ENCODE measurements around the gene TES.
"Not testable (repeated sequence)": the region's sequence is repeated elsewhere in the genome, so short reads cannot be mapped to it uniquely, and the experiment has no call there.

TES gene

DNA sequence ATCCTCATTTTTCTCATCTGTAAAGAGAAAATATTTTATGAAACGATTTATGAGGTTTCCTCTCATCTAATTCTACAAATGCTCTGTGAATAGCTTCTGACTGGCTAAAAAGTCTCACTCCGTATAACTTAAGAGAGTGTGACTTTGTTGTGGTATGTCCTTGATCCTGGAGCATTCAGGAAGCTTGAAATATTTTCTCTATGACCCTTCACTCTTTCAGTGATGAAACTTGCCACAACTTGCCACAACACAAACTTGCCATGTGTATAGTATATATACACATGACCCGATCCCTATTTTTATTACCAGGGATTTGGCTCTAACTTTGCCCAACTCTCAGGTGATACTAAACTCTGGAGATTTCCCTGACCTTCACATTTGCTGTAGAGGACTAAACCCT is 74.1 kb downstream of the TES start:
- no peak for DNase-seq (ENCODE audit: low read depth, low spot score)

DNA sequence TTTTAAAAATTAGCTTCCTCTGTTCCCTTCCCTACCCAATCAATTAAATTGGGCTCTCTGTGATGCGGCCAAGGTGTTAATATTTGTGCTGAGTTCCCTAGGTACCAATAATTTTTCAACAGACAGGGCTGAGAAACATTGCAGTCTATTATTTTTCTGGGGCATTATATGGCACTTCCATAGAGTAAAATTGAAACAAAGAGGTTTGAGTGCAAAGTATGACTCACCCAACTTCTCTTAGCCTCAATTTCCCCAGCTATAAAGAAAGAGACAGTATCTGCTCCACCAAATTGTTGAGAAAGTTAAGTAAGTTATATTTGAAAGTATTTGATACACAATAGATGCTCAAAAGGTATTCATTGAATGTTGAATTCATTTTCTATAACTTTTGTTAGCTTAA is 74.9 kb downstream of the TES start:
- no peak for DNase-seq (ENCODE audit: low read depth, low spot score)

DNA sequence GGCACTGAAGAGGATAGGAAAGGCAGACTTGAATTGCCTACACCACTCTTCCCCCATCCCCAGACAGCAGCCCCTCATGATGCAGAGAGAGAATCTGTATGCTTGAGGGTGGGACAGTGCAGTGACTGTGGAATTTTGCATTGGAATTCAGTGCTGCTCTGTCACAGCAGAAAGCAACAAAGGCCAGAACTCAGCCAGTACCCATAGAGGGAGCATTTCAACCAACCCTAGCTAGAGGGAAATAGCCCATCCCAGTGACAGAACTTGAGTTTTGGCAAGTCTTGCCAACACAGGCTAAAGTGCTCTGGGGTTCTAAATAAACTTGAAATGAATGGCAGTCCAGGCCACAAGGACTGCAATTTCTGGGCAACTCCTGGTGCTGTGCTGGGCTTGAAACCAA is 80.4 kb downstream of the TES start:
- DNase-seq (ENCODE audit: low read depth, low spot score) = peak; percentile 38

DNA sequence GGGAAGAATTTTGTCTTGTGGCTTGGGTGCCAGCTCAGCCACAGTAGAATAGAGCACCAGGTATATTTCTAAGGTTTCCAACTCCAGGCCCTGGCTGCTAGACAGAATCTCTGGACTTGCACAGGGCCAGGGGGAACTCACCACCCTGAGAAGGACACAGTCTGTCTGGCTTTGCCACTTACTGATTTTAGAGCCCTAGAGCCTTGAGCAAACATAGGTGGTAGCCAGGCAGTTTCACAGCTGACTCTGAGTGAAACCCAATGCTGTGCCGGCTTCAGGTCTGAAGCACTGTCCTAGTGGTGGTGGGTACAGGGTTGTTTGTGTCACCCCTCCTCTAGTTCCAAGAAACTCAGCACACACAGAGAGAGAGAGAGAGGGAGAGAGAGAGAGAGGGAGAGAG is 81.6 kb downstream of the TES start:
- DNase-seq (ENCODE audit: low read depth, low spot score) = no peak

DNA sequence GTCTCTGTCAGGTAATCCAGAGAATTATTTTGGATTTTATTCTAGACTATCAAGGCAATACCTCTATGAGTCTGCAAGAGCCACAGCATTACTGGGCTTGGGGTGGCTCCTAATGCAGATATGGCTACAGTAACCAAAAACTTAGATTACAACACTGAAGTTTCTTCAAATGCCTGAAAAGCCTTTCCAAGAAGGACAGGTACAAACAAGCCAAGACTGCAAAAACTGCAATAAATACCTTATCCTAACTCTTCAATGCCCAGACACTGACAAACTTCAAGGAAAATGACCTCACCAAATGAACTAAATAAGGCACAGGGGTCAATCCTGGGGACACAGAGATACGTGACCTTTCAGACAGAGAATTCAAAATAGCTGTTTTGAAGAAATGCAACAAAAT is 82.0 kb downstream of the TES start:
- no peak for DNase-seq (ENCODE audit: low read depth, low spot score)

DNA sequence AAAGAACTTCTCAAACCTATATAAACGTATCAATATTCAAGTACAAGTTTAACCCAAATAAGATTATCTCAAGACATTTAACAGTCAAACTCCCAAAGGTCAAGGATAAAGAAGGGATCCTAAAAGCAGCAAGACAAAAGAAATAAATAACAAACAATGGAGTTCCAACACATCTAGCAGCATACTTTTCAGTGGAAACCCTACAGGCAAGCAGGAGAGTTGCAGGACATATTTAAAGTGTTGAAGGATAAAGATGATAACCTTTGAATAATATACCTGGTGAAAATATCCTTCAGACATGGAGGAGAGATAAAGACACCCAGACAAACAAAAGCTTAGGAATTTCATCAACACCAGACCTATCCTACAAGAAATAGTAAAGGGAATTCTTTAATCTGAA is 82.8 kb downstream of the TES start:
- no peak for DNase-seq (ENCODE audit: low read depth, low spot score)

DNA sequence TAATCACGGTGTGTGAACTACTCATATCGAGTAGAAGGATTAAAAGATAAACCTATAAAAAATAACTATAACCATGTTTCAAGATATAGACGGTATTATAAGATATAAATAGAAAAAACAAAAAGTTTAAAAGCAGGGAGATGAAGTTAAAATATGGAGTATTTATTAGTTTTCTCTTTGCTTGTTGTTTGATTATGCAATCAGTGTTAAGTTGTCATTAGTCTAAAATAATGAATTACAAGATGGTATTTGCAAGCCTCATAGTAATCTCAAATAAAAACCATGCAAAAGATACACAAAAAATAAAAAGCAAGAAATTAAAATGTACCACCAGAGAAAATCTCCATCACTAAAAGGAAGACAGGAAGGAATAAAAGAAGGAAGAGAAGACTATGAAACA is 83.3 kb downstream of the TES start:
- no peak for DNase-seq (ENCODE audit: low read depth, low spot score)

DNA sequence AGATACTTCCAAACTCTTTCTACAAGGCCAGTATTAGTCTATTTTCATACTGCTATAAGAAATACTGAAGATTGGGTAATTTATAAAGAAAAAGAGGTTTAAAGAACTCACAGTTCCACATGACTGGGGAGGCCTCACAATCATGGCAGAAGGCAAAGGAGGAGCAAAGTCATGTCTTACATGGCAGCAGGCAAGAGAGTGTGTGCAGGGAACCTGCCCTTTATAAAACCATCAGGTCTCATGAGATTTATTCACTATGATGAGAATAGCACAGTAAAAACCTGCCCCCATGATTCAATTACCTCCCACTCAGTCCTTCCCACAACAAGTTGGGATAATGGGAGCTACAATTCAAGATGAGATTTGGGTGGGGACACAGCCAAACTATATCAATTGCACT is 85.6 kb downstream of the TES start:
- not testable (repeated sequence) for DNase-seq (ENCODE audit: low read depth, low spot score)

DNA sequence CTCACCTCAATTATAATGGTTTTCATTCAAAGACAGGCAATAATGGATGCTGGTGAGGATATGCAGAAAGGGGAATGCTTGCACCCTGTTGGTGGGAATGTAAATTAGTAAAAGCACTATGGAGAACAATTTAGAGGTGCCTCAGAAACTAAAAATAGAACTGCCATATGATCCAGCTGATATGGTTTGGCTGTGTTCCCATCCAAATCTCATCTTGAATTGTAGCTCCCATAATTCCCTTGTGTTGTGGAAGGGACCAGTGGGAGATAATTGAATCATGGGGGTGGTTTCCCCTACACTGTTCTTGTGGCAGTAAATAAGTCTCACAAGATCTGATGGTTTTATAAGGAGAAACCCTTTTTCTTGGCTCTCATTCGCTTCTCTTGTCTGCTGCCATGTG is 87.7 kb downstream of the TES start:
- DNase-seq (ENCODE audit: low read depth, low spot score) = no peak

DNA sequence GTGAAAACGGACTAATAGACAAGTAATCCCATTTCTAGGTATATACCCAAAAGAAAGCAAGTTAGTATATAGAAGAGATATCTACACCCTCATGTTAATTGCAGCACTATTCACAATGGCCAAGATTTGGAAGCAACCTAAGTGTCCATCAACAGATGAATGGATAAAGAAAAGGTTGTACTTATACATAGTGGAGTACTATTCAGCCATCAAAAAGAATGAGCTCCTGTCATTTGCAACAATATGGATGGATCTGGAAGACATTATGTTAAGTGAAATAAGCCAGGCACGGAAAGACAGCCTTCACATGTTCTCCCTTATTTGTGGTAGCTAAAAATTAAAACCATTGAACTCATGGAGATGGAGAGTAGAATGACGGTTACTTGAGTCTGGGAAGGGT is 88.2 kb downstream of the TES start:
- DNase-seq (ENCODE audit: low read depth, low spot score) = no peak

DNA sequence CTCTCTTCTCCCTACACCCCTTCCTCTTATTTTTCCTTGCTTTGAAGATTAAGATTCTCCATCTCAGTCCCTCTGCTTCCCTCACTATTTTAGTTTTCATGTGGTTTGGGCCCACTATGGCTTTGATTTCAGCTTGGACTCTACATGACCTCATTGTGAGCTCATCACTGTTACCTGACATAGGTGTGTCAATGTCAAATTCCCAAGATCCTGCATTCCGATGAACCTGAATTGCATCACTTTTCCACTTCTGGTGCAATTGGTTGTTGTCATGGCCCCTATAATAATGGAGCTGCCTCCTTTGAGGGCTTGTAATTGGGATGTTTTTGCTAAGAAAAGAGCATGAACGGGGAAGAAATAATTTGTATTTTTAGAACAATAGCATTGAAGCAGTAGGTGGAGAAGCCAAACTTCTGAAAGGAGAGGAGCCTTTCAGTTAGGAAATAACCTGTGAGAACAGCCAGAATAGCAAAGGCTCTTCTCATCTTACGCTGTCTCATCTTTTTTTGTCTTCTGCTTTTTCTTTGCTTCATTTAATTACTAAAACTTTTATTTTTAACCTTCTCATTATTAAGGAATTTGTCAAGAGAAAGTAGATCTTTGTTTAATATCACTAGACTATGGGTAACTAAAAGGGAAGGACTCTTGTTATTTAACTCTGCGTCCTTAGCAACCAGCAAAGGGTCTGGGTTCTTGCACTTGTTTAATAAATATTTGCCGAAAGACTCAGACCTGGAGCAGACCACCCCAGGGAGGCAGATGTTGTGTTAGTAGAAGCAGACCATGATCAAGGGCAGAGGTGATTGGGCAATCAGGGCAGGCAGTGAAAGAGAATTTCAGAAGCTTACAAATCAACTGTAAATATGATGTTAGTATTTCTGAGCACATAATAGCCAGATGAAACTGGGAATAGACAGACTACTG is 95.4 kb downstream of the TES start:
- no peak for DNase-seq (ENCODE audit: low read depth, low spot score)

DNA sequence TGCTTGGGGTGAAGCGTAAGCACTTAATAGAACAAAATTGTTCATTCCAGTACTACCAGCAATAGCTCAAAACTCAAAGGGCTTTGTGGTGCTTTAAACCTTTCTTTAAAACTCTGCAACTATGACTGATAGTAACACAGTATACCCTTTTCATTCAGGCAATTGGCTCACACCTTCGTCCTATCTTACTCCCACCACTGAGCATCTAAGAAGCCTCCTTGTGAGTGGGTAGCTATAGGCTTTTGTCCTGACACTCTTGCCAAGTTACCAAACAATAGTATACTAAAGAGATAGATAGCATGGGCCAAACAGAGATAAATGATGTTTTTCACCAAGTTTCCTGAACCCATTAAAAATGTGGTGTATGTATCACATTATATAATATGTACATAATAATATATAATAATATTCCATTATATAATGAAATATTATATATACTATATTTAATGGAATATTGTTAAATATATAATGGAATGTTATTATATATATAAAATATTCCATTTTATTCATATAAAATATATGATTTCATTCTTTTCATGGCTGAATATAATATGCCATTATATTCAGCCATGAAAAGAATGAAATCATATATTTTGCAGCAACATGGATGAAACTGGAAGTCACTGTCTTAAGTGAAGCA is 96.2 kb downstream of the TES start:
- DNase-seq (ENCODE audit: low read depth, low spot score) = no peak

DNA sequence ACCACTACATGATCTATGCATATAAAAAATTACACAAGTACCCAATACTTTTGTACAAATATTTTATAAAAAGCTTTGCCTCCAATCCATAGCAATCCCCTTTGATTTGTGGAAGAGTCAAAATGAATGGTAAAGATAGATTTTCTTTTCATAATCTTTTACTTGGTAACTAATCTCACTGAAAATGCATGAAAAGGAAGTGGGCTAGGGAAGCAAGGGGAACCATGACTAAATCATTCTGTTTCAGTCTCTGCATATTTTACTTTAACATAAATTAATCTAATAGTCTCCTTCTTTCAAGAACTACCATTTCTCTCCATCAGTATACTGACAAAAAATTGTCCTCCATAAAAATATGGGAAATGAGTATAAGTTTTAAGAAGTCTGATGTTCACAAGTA is 96.9 kb downstream of the TES start:
- DNase-seq (ENCODE audit: low read depth, low spot score) = no peak

Measured in iPS DF 19.7 (cell line).